Omental fat pad (tissue), 4 donors: ENCODE results near the gene PTK6. TPM values are rescaled to one million over a fixed set of nuclear protein-coding genes. Genes with fewer than 3 reads are reported as not detected.

ENCODE experiments used
- ATAC-seq: fragments of 150-250 bp; one replicate; pipeline ENCODE4 v1.9.1; 2016; ENCODE audit warnings: mild to moderate bottlenecking, moderate library complexity; ENCODE audit not compliant: low FRiP score
- DNase-seq: peaks from one replicate; pipeline ENCODE4 v3.0.0-alpha.2; 2019; ENCODE audit warnings: low spot score
- CTCF ChIP-seq, 3 donors: fragments of 450-650 bp; IDR thresholded peaks; one replicate each; pipeline ENCODE4 v1.5.1; 2016 to 2017; ENCODE audit warnings: antibody characterized with exemption in 3 of 3, mild to moderate bottlenecking in 3 of 3, moderate library complexity in 2 of 3
- total RNA-seq, 4 donors: library from RNA; depleted of rRNA; stranded (reverse); fragments of >200 nt; gene quantifications; one replicate each; pipeline ENCODE4 v1.1.0, GENCODE V29; 2016

The PTK6 gene
- total RNA-seq, 4 donors from 2014 or later = 0.12 to 0.63 (median 0.28) TPM; not detected in 1

- DNase-seq (no peak), ATAC-seq (no peak)
- no peak for TF ChIP-seq CTCF (IDR thresholded peaks at IDR 0.05)
These were observed 2.5 kb upstream of the PTK6 start for GRCh38 chr20:63539441-63540370.

GRCh38 chr20:63539092-63539430 is 1.9 kb upstream of the PTK6 start:
- no peak for TF ChIP-seq CTCF (IDR thresholded peaks at IDR 0.05)
- DNase-seq (no peak), ATAC-seq (no peak)

- DNase-seq = no peak
- TF ChIP-seq CTCF (IDR thresholded peaks at IDR 0.05) = no peak
- ATAC-seq = peak; percentile 11
These were observed 1.3 kb upstream of the PTK6 start for GRCh38 chr20:63538204-63539091.

- TF ChIP-seq CTCF (IDR thresholded peaks at IDR 0.05) = peak in 1 of 3 donors; percentile 89
- DNase-seq = peak; percentile 64
- peak; percentile 88 for ATAC-seq
These were observed 488 bp upstream of the PTK6 start for GRCh38 chr20:63537525-63538203.

GRCh38 chr20:63536241-63536977 is 767 bp downstream of the PTK6 start:
- ATAC-seq (no peak), DNase-seq (no peak)
- no peak for TF ChIP-seq CTCF (IDR thresholded peaks at IDR 0.05)
